ENCODE measurements around the gene PCIF1.

DNA sequence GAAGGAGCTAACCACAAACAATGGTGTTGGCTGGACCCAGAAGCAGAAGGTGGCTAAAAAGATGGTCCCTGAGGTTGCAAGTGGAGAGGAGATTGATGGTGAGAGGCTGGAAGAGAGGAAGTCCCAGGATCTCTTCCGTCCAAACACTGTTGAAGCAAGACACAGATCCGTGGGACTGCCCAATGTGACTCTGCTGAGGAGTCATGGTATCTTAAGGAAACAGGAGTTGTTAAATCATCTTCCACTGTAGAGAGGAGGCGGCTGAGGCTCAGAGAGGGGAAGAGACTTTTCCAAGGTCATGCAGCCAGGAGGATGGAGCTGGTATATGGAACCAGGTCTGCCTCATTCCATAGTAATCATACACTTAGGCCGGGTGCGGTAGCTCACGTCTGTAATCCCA, 41.6 kb downstream of the PCIF1 start:
- TF ChIP-seq EZH2 (IDR thresholded peaks at IDR 0.05; ENCODE audit: low read depth) = no peak
- TF ChIP-seq, protein P1, sequence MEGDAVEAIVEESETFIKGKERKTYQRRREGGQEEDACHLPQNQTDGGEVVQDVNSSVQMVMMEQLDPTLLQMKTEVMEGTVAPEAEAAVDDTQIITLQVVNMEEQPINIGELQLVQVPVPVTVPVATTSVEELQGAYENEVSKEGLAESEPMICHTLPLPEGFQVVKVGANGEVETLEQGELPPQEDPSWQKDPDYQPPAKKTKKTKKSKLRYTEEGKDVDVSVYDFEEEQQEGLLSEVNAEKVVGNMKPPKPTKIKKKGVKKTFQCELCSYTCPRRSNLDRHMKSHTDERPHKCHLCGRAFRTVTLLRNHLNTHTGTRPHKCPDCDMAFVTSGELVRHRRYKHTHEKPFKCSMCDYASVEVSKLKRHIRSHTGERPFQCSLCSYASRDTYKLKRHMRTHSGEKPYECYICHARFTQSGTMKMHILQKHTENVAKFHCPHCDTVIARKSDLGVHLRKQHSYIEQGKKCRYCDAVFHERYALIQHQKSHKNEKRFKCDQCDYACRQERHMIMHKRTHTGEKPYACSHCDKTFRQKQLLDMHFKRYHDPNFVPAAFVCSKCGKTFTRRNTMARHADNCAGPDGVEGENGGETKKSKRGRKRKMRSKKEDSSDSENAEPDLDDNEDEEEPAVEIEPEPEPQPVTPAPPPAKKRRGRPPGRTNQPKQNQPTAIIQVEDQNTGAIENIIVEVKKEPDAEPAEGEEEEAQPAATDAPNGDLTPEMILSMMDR (conservative IDR thresholded peaks at IDR 0.05) = no peak
